Germinal center (tissue), 1 donor: ENCODE results near the gene SPON1.
A peak's percentile ranks its signal among the peaks of the same experiment; 100 is the strongest.
"Not testable (repeated sequence)": the region's sequence is repeated elsewhere in the genome, so short reads cannot be mapped to it uniquely, and the experiment has no call there.

ENCODE experiments used
- DNase-seq: peaks from one replicate; pipeline ENCODE4 v3.0.0; 2012; ENCODE audit warnings: mixed read lengths, low spot score

The SPON1 gene

DNA sequence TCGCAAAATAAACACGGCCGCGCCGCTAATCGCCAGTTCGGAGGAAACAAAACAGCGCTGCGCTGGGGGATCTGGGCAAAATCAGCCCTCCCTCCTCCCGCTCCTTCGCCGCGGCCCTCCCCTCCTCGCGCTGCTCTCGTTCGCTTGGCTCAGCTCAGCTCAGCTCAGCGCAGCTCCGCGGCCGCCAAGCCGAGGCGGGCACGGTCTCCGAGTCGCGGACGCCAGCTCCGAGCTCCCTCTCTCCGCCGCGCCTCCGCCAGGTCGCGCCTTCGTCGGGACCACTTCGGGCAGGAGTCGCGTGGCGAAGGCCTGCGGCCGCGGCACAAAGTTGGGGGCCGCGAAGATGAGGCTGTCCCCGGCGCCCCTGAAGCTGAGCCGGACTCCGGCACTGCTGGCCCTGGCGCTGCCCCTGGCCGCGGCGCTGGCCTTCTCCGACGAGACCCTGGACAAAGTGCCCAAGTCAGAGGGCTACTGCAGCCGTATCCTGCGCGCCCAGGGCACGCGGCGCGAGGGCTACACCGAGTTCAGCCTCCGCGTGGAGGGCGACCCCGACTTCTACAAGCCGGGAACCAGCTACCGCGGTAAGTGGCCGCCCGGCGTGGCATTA is at the start of gene SPON1:
SPON1 (plus strand) TSS at position 162 of the 607 bp plus-strand sequence; CDS start at position 344, 182 bp downstream.
- no peak for DNase-seq

DNA sequence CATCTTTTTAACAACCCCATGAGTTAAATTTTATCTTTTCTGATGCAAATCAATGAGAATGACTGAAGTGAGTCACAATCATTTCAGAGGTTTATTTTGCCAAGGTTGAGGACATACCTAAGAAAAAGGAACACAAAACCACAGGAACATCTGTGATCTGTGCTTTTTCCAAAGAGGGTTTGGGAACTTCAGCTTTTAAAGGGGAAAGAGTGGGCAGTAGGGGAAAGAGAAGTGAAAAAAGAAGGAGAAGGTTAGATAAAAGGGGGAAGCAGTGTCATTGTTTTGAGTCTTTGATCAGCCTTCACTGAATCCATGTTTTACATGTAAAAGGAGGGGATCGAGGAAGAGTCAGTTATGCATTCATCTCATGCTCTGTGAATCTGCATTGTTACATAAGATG is 45.3 kb upstream of the SPON1 start:
- DNase-seq: no peak

DNA sequence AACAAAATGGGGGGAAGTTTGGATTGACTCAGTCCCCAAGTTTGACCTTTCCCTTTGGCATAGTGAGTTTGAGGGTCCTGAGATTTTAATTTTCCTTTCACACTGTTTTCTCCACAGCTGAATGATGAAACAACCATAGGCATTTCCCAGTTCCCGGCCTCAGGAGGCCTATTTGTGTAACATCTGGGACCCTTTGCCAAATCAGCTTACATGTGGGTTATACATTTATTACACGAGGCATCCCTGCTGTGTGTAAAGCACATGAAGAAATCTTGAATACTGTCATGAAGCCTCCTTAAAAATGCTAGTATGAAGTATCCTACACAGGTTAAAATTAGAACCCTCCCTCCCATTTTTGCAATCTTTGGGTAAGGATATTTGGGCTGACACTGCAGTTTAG is 44.6 kb upstream of the SPON1 start:
- DNase-seq: no peak

DNA sequence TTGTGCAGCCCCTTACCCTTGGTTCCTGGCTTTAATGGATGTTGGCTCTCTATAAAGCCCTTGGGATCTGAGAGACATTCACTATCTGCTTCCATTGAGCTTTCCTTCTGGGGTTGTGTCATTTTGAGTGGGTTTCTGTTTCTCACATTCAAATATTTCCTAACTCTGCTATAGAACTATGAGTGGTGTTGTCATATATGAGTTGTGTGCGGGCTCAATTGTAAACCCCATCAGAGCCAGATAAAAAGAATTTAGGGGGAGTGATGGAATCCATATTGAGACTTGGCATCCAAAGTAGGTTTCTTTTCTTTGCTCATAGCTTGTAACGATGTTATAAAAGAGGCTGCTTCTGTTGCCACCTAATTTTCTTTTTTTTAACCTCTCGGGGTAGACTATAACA is 41.8 kb upstream of the SPON1 start:
- DNase-seq: no peak

DNA sequence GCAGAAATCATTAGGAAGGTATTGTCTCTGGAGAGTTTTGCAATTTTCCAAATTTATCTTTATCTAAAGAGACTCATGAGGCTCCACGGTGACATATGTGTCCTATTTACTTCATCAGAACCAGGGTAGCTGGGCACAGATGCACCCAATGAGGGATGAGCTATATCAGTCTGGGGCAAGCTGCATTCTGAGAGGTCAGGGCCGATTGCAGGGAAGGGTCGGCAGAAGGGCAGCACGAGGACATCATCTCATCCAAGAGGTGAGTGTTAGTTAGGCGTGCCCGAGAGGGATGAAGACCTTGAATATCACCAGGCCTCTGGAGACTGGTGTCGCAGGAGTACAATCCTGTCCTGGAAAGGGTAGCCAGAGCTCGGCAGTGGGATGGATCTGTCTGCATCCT is 41.0 kb upstream of the SPON1 start:
- no peak for DNase-seq

DNA sequence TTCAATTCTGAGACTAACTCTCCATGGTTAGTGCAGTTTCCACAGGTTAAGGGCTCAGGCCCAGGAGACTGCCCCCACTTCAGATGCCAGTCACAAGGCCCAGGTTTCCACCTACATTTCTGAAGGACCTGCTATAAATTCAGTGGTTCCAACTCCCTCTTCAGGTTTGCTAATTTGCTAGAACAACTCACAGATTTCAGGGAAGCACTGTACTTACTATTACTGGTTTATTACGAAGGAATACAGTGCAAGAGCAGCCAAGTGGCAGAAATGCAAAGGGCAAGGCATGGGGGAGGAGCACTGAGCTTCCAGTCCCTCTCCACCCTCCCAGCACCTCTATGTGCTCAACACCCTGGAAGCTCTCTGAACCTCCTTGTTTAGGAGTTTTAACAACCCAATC is 39.3 kb upstream of the SPON1 start:
- no peak for DNase-seq

DNA sequence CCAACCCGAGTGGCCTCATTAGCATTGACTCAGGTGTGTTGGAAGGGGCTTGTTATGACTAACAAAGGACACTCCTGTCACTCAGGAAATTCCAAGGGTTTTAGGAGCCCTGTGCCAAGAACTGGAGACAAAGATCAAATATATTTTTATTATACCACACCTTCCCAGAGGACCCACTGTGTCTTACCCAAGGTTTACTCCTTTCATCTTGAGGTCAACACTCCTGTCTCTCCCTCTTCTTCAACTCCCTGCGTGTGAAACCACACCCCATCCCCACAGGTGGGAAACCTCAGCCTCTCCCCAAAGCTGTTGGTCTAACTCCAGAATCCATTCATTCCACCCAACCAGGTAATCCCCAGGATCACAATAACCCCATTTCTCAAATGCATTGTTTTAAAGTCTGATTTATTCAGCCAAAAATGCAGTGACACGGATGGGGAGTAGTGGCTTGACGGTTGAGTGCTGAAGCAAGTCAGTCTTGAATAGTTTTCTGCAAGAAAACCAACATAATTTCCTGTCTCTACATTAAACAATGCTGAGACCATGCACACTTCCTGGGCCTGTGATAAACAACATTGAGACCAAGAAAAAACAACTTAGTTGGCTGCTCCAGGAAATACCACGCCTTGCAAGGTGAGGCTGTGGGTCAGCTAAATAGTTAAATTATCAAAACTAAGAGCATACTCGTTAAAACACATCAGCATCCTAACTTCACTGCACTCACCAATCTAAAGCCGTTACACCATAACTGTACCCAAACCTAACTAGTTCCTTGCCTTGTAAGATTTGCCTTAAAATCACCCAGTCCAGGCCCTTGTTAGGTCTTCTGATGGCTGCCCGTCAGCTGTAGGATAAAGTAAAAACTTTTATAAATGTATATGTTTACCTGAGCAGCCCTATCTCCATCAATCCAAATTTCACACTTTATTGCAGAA is 38.5 kb upstream of the SPON1 start:
- peak; percentile 8 for DNase-seq

DNA sequence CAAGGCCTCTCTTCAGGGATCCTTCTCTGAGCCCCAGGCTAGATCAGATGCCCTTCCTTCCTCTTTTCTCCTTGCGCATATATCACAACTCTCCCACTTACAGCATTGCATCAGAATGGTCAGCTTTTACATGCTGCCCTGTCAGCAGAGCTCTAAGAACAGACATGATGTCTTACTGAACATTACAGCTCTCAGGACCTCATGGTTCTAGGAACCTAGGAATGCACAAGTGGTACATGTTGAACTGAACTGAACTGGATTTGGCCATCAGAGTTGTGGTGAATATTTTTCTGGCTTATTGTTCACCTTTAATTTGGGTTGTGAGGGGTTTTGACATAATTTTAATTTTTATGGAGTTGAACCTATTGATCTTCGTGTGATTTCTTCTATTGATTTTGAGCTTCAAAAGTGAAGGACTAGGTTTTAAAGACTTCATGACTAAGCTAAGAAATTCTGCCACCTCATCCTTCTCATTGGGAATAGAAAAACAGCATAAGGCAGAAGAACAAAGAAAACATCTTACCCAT is 37.7 kb upstream of the SPON1 start:
- no peak for DNase-seq

DNA sequence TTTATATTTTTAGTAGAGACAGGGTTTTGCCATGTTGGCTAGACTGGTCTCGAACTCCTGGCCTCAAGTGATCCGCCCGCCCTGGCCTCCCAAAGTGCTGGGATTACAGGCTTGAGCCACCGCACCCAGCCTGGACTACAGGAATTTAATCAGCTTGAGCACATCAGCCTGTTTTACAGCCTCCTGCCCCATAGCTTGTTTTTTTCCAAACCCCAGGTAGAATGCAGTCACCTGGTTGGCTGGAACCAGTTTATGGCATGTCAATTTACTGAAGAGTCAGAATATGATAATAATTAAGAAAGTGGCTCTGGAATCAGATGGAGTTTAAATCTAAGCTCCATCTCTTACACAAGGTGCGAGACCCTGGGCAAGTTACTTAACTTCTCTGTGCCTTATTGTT is 36.2 kb upstream of the SPON1 start:
- DNase-seq: not testable (repeated sequence)

DNA sequence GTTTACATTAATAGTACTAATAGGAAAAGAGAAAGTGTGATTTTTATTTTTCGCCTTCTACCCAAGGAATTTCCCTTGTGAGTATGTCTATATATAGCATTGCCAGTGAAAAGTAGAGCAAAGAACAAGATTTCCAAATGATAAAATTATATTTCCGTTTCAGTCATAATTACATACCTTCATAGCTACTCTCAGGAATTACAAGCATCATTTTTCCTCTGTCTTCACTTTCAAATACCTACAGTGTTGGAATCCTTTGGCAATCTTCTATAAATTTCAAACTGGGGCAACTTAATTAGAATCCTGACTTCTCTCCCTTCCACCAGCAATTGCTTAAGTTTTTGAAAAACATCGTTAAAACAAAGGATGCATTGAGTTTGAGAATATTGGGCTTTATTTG is 35.5 kb upstream of the SPON1 start:
- DNase-seq: no peak

DNA sequence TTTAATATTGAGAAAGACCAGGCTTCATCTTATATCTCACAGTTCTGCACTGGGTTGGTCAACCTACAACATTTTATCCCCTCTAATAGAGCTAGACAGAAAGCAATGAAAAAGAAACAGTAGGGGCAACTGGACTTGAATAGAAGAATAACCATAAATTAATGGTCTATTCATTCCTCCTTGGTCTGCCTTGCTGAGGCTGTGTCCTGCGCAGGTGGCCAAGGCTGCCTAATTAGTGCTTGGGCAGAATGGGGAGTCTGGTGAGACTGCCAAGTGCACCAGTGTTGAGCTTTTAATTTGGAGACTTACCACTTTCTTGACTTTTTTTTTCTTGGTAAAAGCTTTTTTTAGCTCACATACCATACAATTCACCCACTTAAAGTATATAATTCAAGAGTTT is 35.0 kb upstream of the SPON1 start:
- no peak for DNase-seq

DNA sequence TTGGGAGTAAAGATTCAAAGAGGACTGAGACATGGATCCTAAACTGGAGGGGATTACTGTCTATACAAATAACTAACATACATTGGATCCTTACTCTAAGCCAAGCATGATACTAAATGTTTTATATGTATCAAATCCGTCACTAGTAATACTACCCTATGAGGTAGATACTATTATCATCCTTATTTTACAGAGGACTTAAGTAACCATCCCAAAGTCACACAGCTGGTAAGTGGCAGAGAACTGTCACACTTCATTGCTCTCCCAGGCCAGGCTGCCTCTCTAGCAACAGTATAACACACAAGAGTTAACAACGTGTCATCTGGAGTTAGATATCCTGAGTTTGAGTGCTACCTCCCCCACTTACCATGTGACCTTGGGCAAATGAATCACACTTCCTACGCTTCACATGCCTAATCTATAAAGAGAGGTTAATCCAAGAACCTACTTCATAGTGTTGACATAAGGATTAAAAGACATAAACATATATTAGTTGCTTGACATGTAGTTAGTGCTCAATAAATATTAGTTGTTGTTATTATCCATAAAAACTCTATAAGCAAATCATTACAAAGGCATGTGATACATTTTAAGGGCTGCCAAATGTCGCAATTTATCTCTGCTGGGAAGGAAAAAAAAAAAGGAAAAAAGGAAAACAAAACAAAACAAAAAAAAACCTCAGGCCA is 33.8 kb upstream of the SPON1 start:
- no peak for DNase-seq

DNA sequence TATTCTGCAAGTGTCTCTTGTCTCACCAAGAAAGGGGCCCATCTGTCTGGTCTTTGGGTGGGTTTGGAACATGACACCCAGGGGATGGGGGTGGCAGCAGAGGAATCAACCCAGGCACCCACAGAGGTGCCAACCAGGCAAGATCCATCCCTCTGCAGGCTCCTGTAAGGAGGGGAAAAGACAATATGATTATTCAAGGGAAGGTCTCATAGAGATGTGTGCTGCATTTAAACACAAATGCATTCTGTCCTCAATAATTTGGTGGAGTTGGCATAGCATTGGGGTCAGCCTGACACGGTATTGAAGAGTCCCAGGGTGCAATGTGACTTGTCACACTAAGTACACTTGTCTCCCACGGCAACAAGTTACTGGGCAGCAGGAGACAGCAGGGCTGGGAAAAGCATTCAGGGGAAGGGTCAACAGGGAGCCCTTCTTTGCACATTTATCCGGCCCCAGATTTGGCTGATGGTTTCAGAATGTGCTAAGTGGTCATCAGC is 33.1 kb upstream of the SPON1 start:
- DNase-seq: no peak

DNA sequence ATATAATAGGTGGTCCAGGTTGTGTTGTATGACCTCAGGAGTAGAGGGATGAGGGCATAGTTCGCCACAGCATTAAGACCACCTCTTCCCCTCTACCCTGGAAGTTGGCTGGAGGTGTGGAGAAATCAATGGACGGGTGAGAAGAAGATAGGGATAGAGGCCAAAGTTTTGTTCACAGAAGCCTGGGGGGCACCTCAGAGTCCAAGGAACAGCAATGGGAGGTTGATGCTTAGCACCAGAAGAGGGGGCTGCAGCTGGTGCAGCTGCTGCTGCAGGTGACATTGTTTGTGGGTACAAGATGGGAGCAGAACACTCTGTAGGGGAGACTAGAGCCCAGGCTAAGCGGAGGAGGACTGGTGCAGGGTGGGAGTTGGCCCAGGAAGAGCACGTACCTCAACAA is 31.2 kb upstream of the SPON1 start:
- no peak for DNase-seq

DNA sequence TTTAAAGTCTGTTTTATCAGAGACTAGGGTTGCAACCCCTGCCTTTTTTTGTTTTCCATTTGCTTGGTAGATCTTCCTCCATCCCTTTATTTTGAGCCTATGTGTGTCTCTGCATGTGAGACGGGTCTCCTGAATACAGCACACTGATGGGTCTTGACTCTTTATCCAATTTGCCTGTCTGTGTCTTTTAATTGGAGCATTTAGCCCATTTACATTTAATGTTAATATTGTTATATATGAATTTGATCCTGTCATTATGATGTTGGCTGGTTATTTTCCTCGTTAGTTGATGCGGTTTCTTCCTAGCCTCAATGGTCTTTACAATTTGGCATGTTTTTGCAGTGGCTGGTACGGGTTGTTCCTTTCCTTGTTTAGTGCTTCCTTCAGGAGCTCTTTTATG is 25.4 kb upstream of the SPON1 start:
- not testable (repeated sequence) for DNase-seq

DNA sequence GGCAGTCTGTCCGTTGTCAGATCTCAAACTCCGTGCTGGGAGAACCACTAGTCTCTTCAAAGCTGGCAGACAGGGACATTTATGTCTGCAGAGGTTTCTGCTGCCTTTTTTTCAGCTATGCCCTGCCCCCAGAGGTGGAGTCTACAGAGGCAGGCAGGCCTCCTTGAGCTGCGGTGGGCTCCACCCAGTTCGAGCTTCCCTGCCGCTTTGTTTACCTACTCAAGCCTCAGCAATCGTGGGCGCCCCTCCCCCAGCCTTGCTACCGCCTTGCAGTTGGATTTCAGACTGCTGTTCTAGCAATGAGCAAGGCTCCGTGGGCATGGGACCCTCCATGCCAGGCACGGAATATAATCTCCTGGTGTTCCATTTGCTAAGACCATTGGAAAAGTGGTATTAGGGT is 23.7 kb upstream of the SPON1 start:
- not testable (repeated sequence) for DNase-seq

DNA sequence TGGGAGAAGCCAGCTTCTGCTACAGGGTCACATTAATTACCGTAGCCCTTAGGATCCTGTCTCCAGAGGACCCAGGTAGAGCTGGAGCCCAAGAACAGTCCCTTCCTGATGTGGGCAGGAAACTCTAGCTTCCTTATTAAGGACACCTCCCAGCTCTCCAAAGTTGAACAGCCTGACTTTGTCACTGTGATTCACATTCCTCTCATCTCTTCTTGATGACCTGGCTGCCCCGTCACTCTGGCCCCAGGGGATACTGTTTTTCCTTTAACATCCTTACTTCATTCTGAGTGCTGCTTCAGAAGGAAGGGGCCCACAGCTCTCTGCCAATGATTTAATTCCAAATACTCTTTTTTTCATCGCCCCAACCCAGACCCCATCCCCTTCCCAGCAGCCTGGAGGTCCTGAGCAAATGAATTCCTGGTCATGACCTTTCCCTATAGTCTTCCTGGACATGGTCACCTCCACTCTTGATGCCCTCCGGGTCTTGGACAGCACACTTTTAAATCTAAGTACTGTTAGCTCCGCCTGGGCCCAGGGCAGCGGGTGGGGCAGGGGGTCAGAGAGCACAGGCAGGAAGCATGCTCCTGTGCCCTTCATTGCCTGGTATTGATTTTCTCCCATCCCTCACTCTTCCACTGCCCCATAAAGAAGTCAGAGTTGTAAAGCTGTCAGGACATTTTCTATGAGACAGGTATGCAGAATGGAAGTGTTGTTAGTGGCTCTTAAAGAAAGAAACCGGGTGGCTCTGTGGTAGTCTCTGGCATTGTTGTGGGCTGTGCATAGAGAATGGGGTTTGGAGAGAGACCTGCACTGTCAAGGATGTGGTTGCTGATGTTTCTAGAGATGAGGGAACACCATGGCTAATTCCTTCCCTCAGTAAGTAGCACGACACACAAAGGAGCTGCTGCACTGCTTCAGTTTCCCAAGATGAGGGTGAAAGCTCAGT is 22.3 kb upstream of the SPON1 start:
- DNase-seq: no peak

DNA sequence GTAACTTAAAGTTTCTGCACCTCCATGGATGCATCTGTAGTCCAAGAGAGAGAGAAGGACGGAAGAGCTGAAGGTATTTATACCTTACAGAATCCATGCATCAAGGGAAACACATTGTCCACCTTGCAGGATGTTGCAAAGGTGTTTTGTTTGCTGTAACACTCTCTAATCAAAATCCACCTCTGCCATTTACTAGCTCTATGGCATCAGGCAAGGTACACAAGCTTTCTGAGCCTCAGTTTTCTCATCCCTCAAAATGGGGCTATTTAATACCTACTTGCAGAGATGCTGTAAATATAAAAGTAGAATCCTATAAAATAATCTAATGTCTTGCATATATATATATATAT is 21.6 kb upstream of the SPON1 start:
- DNase-seq: no peak

DNA sequence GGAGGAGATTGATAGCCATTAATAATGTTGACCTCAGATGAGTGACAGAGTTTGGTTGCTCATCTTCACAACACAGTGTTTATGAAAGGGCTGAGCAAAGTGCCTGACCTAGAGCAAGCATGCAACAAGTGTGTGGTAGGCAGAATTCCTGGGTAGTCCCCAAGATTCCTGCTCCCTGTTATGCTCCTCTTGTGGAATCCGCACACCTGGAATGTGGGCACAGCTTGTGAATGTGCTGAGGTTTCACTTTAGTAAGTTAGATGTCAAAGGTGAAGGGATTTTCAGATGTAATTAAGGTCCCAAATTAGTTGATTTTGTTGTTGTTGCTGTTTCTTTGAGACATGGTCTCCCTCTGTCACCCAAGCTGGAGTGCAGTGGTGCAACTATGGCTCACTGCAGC is 20.7 kb upstream of the SPON1 start:
- DNase-seq: no peak

DNA sequence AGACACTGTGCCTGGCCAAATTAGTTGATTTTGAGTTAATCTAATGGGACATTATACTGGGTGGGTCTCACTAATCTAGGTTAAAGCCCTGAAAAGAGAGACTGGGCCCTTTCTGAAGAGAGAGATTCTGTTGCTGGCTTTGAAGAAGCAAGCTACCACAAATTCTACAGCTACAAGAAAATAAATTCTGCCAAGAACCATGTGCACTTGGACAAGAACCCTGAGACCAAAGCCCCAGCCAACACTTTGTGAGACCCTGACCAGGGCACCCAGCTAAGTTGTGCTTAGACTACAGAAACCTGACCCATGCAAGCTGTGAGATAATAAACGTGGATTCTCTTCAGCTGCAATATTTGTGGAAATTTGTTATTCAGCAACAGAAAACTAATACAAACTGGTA is 20.1 kb upstream of the SPON1 start:
- no peak for DNase-seq

DNA sequence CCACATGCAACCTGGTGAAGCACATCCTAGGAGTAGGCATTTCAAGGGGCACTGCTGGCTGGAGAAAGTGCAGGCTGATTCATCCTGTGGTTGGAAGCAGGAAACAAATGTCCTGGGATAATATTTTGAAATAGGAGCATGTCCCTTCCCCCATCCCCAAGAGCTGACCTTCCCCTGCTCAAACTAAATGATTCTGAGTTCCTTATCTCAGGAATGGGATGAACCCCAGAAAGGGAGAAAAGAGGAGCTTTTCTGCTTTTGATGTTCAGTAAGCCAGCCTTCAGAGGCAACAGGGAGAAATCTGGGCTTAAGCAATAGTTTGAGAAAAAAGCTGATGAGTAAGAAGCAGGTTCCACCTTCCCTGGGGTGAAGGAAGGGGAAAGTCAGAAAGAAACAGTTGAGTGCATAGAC is 19.5 kb upstream of the SPON1 start:
- no peak for DNase-seq

DNA sequence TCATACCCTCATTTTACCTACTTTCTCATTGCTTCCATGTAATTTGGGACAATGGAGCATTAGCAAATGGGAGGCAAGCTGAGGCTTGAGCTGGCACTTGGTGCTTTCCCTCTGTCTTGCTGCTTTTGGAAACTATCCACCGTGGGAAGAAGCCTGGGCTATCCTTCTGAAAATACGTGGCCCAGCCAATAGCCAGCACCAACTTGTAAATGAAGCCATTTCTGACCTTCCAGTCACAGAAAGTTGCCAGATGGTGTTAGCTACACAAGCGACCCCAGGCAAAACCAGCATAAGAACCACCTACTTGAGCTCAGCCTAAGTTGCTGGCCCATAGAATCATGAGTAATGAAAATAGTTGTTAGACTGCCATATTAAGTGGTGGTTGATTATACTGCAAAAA is 18.5 kb upstream of the SPON1 start:
- no peak for DNase-seq
